Measurements from ENCODE around the gene NPHP4. TPM values are rescaled to one million over a fixed set of nuclear protein-coding genes. Genes with fewer than 3 reads are reported as not detected.

NPHP4 gene
- total and polyA plus RNA-seq, 4 donors: 1.7 to 5.6 (median 3.5) TPM

GRCh38 chr1:5829414-5829813 is 162.8 kb downstream of the NPHP4 start:
- DNase-seq (ENCODE audit: low spot score): no peak

GRCh38 chr1:5828308-5828935 is 163.8 kb downstream of the NPHP4 start:
- 73% methylated on average over 11 of the region's 11 CpGs for WGBS
- Histone ChIP-seq H3K4me3 (ENCODE audit: low read depth in 1 of 3, low read length in 3 of 3) (no peak overlapping the region), H3K36me3 (ENCODE audit: control insufficient read depth in 4 of 4, insufficient read depth in 3 of 4, low read depth in 1 of 4, low read length in 3 of 4) (no peaks in the 10 kb centered on the region), H3K9me3 (ENCODE audit: control insufficient read depth in 4 of 4, low read length in 3 of 4) (peaks cover 0 to 2% (median 0%) of the 10 kb centered on the region in 4 donors), H3K27me3 (ENCODE audit: control insufficient read depth in 4 of 4, insufficient read depth in 4 of 4, low read length in 3 of 4) (peaks cover 0 to 7% (median 0%) of the 10 kb centered on the region in 4 donors), H3K9ac (ENCODE audit: low read depth in 1 of 2, low read length in 2 of 2) (no peak overlapping the region), H3K27ac (ENCODE audit: low read depth in 1 of 2, low read length in 2 of 2) (no peak overlapping the region), H3K4me1 (ENCODE audit: control insufficient read depth in 4 of 4, insufficient read depth in 4 of 4, low read length in 3 of 4) (no peaks in the 10 kb centered on the region)
- TF ChIP-seq HNF4A (conservative IDR thresholded peaks at IDR 0.05) (no peak), MAX (IDR thresholded peaks at IDR 0.05) (no peak), TAF1 (conservative IDR thresholded peaks at IDR 0.05) (no peak), REST (IDR thresholded peaks at IDR 0.05) (no peak), NR2F2 (IDR thresholded peaks at IDR 0.05) (no peak), YY1 (IDR thresholded peaks at IDR 0.05) (no peak), EGR1 (IDR thresholded peaks at IDR 0.05; ENCODE audit: low read depth in 2 of 2) (no peak), RXRA (IDR thresholded peaks at IDR 0.05) (no peak)
- DNase-seq (ENCODE audit: low spot score): no peak

More at GRCh38 chr1:5829414-5829813, 162.8 kb downstream of the NPHP4 start:
- Histone ChIP-seq H3K9ac (ENCODE audit: low read depth in 1 of 2, low read length in 2 of 2) (no peak overlapping the region), H3K36me3 (ENCODE audit: control insufficient read depth in 4 of 4, insufficient read depth in 3 of 4, low read depth in 1 of 4, low read length in 3 of 4) (no peaks in the 10 kb centered on the region), H3K4me3 (ENCODE audit: low read depth in 1 of 3, low read length in 3 of 3) (no peak overlapping the region), H3K4me1 (ENCODE audit: control insufficient read depth in 4 of 4, insufficient read depth in 4 of 4, low read length in 3 of 4) (no peaks in the 10 kb centered on the region), H3K9me3 (ENCODE audit: control insufficient read depth in 4 of 4, low read length in 3 of 4) (peaks cover 0 to 2% (median 0%) of the 10 kb centered on the region in 4 donors), H3K27me3 (ENCODE audit: control insufficient read depth in 4 of 4, insufficient read depth in 4 of 4, low read length in 3 of 4) (peaks cover 0 to 7% (median 0%) of the 10 kb centered on the region in 4 donors), H3K27ac (ENCODE audit: low read depth in 1 of 2, low read length in 2 of 2) (no peak overlapping the region)
- no peak for TF ChIP-seq HNF4G (IDR thresholded peaks at IDR 0.05)
- TF ChIP-seq ZBTB33 (IDR thresholded peaks at IDR 0.05): no peak
- TF ChIP-seq HNF4A (conservative IDR thresholded peaks at IDR 0.05): no peak
- TF ChIP-seq FOXA2 (IDR thresholded peaks at IDR 0.05): no peak
- no peak for TF ChIP-seq CTCF (IDR thresholded peaks at IDR 0.05; ENCODE audit: low read depth, low read length, missing input control)
- no peak for TF ChIP-seq JUND (IDR thresholded peaks at IDR 0.05)
- no peak for TF ChIP-seq YY1 (IDR thresholded peaks at IDR 0.05)
- no peak for TF ChIP-seq TAF1 (conservative IDR thresholded peaks at IDR 0.05)
- TF ChIP-seq RAD21 (IDR thresholded peaks at IDR 0.05): no peak
- TF ChIP-seq GABPA (IDR thresholded peaks at IDR 0.05 in 1 of 2, conservative IDR thresholded peaks at IDR 0.05 in 1 of 2): no peak
- no peak for TF ChIP-seq SP1 (IDR thresholded peaks at IDR 0.05)
- no peak for TF ChIP-seq NR2F2 (IDR thresholded peaks at IDR 0.05)
- TF ChIP-seq ATF3 (IDR thresholded peaks at IDR 0.05): no peak
- 91% methylated on average over 3 of the region's 3 CpGs for WGBS

Data from liver (tissue), 9 donors.